Adrenal gland (tissue), 12 donors: ENCODE results near the gene TRAF6. TPM values are rescaled to one million over a fixed set of nuclear protein-coding genes. Genes with fewer than 3 reads are reported as not detected.
A peak's percentile ranks its signal among the peaks of the same experiment; 100 is the strongest.
"Not testable (repeated sequence)": the region's sequence is repeated elsewhere in the genome, so short reads cannot be mapped to it uniquely, and the experiment has no call there.

Experiments
- DNase-seq, 7 donors: peaks; one replicate each; pipeline ENCODE4 v3.0.0-alpha.2; 2019 to 2020
- H3K27ac ChIP-seq, 5 donors: fragments of 200-600 bp; sonication (generic) in 4 of 5; 1 replicate in 3 of 5; 2 replicates in 2 of 5; pipeline versions ENCODE4 v1.5.1 to v1.8.0; 2016 to 2020; ENCODE audit warnings: mild to moderate bottlenecking in 1 of 5
- H3K27me3 ChIP-seq: fragments of 200-600 bp; 2 replicates; pipeline ENCODE4 v1.8.0; 2021
- H3K36me3 ChIP-seq, 2 donors: fragments of 200-600 bp; replicated peaks in 1 of 2; 1 replicate in 1 of 2; 2 replicates in 1 of 2; pipeline versions ENCODE4 v1.5.1 to v1.8.0; 2018 to 2022
- H3K4me1 ChIP-seq, 2 donors: fragments of 200-600 bp; replicated peaks in 1 of 2; 1 replicate in 1 of 2; 2 replicates in 1 of 2; pipeline versions ENCODE4 v1.5.1 to v1.8.0; 2018 to 2021
- H3K4me3 ChIP-seq, 4 donors: fragments of 200-600 bp; sonication (generic) in 3 of 4; one replicate each; pipeline ENCODE4 v1.5.1; 2016 to 2018
- H3K9me3 ChIP-seq, 3 donors: fragments of 200-600 bp; sonication (generic) in 1 of 3; replicated peaks in 1 of 3; 1 replicate in 2 of 3; 2 replicates in 1 of 3; pipeline versions ENCODE4 v1.5.1 to v1.8.0; 2016 to 2021
- CTCF ChIP-seq, 6 experiments: fragments of 450-650 bp in 4 of 6; fragments of 200-600 bp in 2 of 6; sonication (generic) in 1 of 6; IDR thresholded peaks; 1 replicate in 5 of 6; 2 replicates in 1 of 6; pipeline versions ENCODE4 v1.5.1 to v1.8.0; 2016 to 2021; ENCODE audit warnings: antibody characterized with exemption in 6 of 6, mild to moderate bottlenecking in 2 of 6, moderate library complexity in 1 of 6
- POLR2A ChIP-seq, 2 donors: fragments of 450-650 bp; IDR thresholded peaks; one replicate each; pipeline ENCODE4 v1.6.1; 2017; ENCODE audit warnings: antibody characterized with exemption in 2 of 2, mild to moderate bottlenecking in 2 of 2, moderate library complexity in 1 of 2
- WGBS, 4 donors: extraction: QIAGEN DNeasy Blood & Tissue Kit in 2 of 4; methylation state at CpG; one replicate each; pipeline versions ENCODE4 v1.1.5 to v1.1.7; 2013 to 2017; 5-methylcytosine and 5-hydroxymethylcytosine counted together
- intact Hi-C, 2 donors: fragments of 100-400 bp; cut with DNase I; formaldehyde crosslinking; loops; one replicate each; pipeline versions ENCODE4 v1.14.1 to v1.15.0; 2022 to 2023
- polyA plus RNA-seq, 3 donors: library from polyadenylated mRNA; stranded (reverse); fragments of 200-250 nt in 2 of 3; fragments of 350-450 nt in 1 of 3; fragmentation: Illumina TruSeq in 1 of 3; extraction: RNeasy Lipid Tissue Mini Kit (QIAGEN cat#74804) in 1 of 3; gene quantifications; one replicate each; pipeline ENCODE4 v1.2.3, GENCODE V29; 2013 to 2014
- total RNA-seq, 9 donors: library from RNA; depleted of rRNA in 4 of 9; stranded (reverse); fragments of >200 nt in 4 of 9; fragments of 120-200 nt in 1 of 9; fragmentation: NEBNext Ultra II Directional in 1 of 9; extraction: Animal tissue kit (Norgen Biotek cat#: 25700) in 1 of 9; gene quantifications; one replicate each; pipeline versions ENCODE4 v1.1.0 to v1.2.4, GENCODE V29; 2013 to 2023
- donor health status: healthy with polysubstance abuse.
- donor health status: Bipolar disorder and iron deficiency.
- donor health status: DM: yes; HTN: yes; CAD: no.
- donor health status: DM: no; HTN: no; CAD: no.
- donor health status: DM: no; HTN: no; CAD: no.
- donor health status: DM: yes; HTN: yes; CAD: no.

The TRAF6 gene
- total and polyA plus RNA-seq, 12 donors: 2.3 to 18.5 (median 14.6) TPM

- no peaks in the 10 kb centered on the region for H3K9me3 ChIP-seq
- no peak overlapping the region for H3K27ac ChIP-seq
- no peak for TF ChIP-seq CTCF (IDR thresholded peaks at IDR 0.05)
- no peak for TF ChIP-seq POLR2A (IDR thresholded peaks at IDR 0.05)
- no peaks in the 10 kb centered on the region for H3K27me3 ChIP-seq
- DNase-seq: no peak
- no peak overlapping the region for H3K4me3 ChIP-seq
- no peaks in the 10 kb centered on the region for H3K36me3 ChIP-seq
- intact Hi-C loops: no loop called here
- H3K4me1 ChIP-seq: no peaks in the 10 kb centered on the region
These were observed 20.8 kb upstream of the TRAF6 start for GRCh38 chr11:36530840-36531239.

- Histone ChIP-seq H3K9me3 (no peaks in the 10 kb centered on the region), H3K27me3 (no peaks in the 10 kb centered on the region), H3K4me1 (peaks cover 0 to 5% of the 10 kb centered on the region in 2 donors), H3K4me3 (no peak overlapping the region), H3K27ac (no peak overlapping the region), H3K36me3 (no peaks in the 10 kb centered on the region)
- DNase-seq: no peak
- TF ChIP-seq POLR2A (IDR thresholded peaks at IDR 0.05): no peak
- no peak for TF ChIP-seq CTCF (IDR thresholded peaks at IDR 0.05)
- intact Hi-C loops: no loop called here
- WGBS, 4 donors: 43 to 64% (median 61%) methylated on average over 1 to 2 of the region's 2 CpGs
These were observed 3.9 kb upstream of the TRAF6 start for GRCh38 chr11:36513965-36514364.

GRCh38 chr11:36512016-36512415 lies 1.9 kb upstream of the TRAF6 start:
- Histone ChIP-seq H3K27me3 (no peaks in the 10 kb centered on the region), H3K9me3 (no peaks in the 10 kb centered on the region), H3K36me3 (no peaks in the 10 kb centered on the region), H3K4me1 (peaks cover 8 to 18% of the 10 kb centered on the region in 2 donors), H3K27ac (no peak overlapping the region), H3K4me3 (no peak overlapping the region)
- WGBS, 4 donors: 64 to 77% (median 70%) methylated on average over 5 of the region's 5 CpGs
- no peak for TF ChIP-seq CTCF (IDR thresholded peaks at IDR 0.05)
- no peak for TF ChIP-seq POLR2A (IDR thresholded peaks at IDR 0.05)
- DNase-seq: no peak
- intact Hi-C loops: no loop called here

GRCh38 chr11:36511062-36511461 lies 990 bp upstream of the TRAF6 start:
- Histone ChIP-seq H3K4me1 (peaks cover 8 to 22% of the 10 kb centered on the region in 2 donors), H3K4me3 (peak overlapping the region in 1 of 4 donors; percentile 80), H3K27ac (peak overlapping the region in 1 of 5 donors; percentile 93)
- H3K9me3 ChIP-seq, DNase-seq, intact Hi-C loops, H3K36me3 ChIP-seq, H3K27me3 ChIP-seq: not testable (repeated sequence)
- 67 to 76% (median 74%) methylated on average over 2 of the region's 2 CpGs for whole genome bisulfite sequencing, 4 donors

GRCh38 chr11:36510594-36510942 lies 496 bp upstream of the TRAF6 start:
- H3K9me3 ChIP-seq: no peaks in the 10 kb centered on the region
- peak overlapping the region in 4 of 5 donors; percentile 88 to 93 (median 91) for H3K27ac ChIP-seq
- DNase-seq: no peak
- WGBS, 4 donors: 3 to 5% (median 4%) methylated on average over 8 of the region's 8 CpGs
- TF ChIP-seq POLR2A (IDR thresholded peaks at IDR 0.05) (no peak), CTCF (IDR thresholded peaks at IDR 0.05) (no peak)
- H3K4me3 ChIP-seq: peak overlapping the region in 2 of 4 donors; percentile 80 to 95
- no peaks in the 10 kb centered on the region for H3K27me3 ChIP-seq
- intact Hi-C loops: no loop called here
- H3K36me3 ChIP-seq: no peaks in the 10 kb centered on the region
- peaks cover 8 to 26% of the 10 kb centered on the region in 2 donors for H3K4me1 ChIP-seq
